ENCODE results near the gene RHBDL1. TPM values are rescaled to one million over a fixed set of nuclear protein-coding genes. Genes with fewer than 3 reads are reported as not detected.

RHBDL1 gene
- total and polyA plus RNA-seq, 2 of the 8 experiments (the other 6 are each of a cell fraction or from before 2014, with no cell fraction given) = 4.0 to 8.1 TPM

- no peak for TF ChIP-seq KDM5A (IDR thresholded peaks at IDR 0.05; ENCODE audit: low read length)
- no peak for TF ChIP-seq SP4 (IDR thresholded peaks at IDR 0.05; ENCODE audit: low read length)
- no peak for TF ChIP-seq EP300 (IDR thresholded peaks at IDR 0.05; ENCODE audit: borderline replicate concordance in 1 of 2, low read depth in 2 of 2, low read length in 2 of 2)
- TF ChIP-seq BRCA1 (IDR thresholded peaks at IDR 0.05; ENCODE audit: low read depth, low read length) = no peak
- no peak for TF ChIP-seq CREB1 (IDR thresholded peaks at IDR 0.05)
- no peak for TF ChIP-seq JUN (IDR thresholded peaks at IDR 0.05; ENCODE audit: low read depth, low read length)
- no peak for TF ChIP-seq HDAC6 (IDR thresholded peaks at IDR 0.05; ENCODE audit: low read depth, low read length)
Observed at GRCh38 chr16:661184-661821, 14.2 kb upstream of the RHBDL1 start (continued).
